Nephron progenitor cell (in vitro differentiated cells): ENCODE results near the gene HIRA.

Experiments
- DNase-seq: peaks from one replicate; pipeline ENCODE4 v3.0.0; 2021
- H3K27ac Mint-ChIP-seq: 2 replicates; pipeline ENCODE4 v1.8.0; 2021; ENCODE audit warnings: mild to moderate bottlenecking, moderate library complexity, mixed read lengths
- H3K27me3 Mint-ChIP-seq: 2 replicates; pipeline ENCODE4 v1.8.0; 2021; ENCODE audit warnings: mild to moderate bottlenecking, low read depth, mixed read lengths; ENCODE audit not compliant: poor library complexity
- H3K36me3 Mint-ChIP-seq: 2 replicates; pipeline ENCODE4 v1.8.0; 2021; ENCODE audit warnings: low read depth, mixed read lengths
- H3K4me1 Mint-ChIP-seq: 2 replicates; pipeline ENCODE4 v1.8.0; 2021; ENCODE audit warnings: mixed read lengths
- H3K4me3 Mint-ChIP-seq: 2 replicates; pipeline ENCODE4 v1.8.0; 2021; ENCODE audit warnings: mild to moderate bottlenecking, moderate library complexity, mixed read lengths
- H3K9me3 Mint-ChIP-seq: 2 replicates; pipeline ENCODE4 v1.8.0; 2021; ENCODE audit warnings: mild to moderate bottlenecking, moderate library complexity, mixed read lengths
- TF ChIP-seq, protein P1 (sequence below): fragments of 200-600 bp; sonication (generic); IDR thresholded peaks from 2 replicates; pipeline ENCODE4 v1.5.0; 2021; ENCODE audit warnings: antibody characterized with exemption

HIRA gene

DNA sequence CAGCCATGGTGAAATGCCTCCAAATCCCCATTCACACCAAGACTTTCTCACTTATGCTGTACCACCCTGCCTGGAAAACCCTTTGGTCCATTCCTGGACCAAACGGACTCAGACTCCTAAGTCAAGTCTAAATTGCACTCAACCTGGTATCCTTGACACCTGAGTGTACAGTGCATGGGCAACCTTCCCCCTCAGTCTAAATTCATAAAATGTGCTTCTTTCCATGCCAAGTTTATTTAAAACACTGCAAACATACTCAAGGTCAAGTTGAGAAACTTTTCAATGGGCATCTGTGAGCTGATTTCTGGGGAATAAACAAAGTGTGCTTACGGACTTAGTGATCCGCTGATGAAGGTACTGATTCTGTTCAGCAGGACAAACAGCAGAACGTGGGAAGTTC is 26.4 kb downstream of the HIRA start:
- peaks cover 2% of the 10 kb centered on the region for H3K27me3 Mint-ChIP-seq
- no peak for DNase-seq
- TF ChIP-seq, protein P1, sequence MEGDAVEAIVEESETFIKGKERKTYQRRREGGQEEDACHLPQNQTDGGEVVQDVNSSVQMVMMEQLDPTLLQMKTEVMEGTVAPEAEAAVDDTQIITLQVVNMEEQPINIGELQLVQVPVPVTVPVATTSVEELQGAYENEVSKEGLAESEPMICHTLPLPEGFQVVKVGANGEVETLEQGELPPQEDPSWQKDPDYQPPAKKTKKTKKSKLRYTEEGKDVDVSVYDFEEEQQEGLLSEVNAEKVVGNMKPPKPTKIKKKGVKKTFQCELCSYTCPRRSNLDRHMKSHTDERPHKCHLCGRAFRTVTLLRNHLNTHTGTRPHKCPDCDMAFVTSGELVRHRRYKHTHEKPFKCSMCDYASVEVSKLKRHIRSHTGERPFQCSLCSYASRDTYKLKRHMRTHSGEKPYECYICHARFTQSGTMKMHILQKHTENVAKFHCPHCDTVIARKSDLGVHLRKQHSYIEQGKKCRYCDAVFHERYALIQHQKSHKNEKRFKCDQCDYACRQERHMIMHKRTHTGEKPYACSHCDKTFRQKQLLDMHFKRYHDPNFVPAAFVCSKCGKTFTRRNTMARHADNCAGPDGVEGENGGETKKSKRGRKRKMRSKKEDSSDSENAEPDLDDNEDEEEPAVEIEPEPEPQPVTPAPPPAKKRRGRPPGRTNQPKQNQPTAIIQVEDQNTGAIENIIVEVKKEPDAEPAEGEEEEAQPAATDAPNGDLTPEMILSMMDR: no peak
- peaks cover 64% of the 10 kb centered on the region for H3K36me3 Mint-ChIP-seq
- no peak overlapping the region for H3K4me3 Mint-ChIP-seq
- no peak overlapping the region for H3K27ac Mint-ChIP-seq
- H3K9me3 Mint-ChIP-seq: no peaks in the 10 kb centered on the region
- H3K4me1 Mint-ChIP-seq: no peaks in the 10 kb centered on the region

DNA sequence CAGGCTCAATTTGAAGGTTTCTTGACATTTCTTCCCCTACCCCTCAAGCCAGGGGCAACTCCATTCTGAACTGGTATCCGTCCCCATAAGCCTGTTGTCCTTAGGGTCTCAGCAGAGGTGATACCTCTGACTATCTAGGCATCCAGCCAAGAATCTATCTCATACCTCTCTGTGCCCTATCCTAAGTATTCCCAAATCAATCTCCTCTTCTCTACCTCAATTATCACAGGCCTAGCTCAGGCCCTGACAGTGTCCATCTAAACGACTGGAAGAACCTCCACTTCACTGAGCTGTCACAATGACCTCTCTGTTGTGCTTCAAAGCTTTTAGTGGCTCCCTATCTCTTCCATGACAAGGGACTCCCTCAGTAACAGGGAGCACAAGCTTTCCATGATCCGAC is 26.9 kb downstream of the HIRA start:
- no peaks in the 10 kb centered on the region for H3K4me1 Mint-ChIP-seq
- H3K36me3 Mint-ChIP-seq: peaks cover 60% of the 10 kb centered on the region
- no peak for DNase-seq
- peaks cover 2% of the 10 kb centered on the region for H3K27me3 Mint-ChIP-seq
- no peak overlapping the region for H3K27ac Mint-ChIP-seq
- TF ChIP-seq, protein P1: no peak
- H3K9me3 Mint-ChIP-seq: no peaks in the 10 kb centered on the region
- H3K4me3 Mint-ChIP-seq: no peak overlapping the region

DNA sequence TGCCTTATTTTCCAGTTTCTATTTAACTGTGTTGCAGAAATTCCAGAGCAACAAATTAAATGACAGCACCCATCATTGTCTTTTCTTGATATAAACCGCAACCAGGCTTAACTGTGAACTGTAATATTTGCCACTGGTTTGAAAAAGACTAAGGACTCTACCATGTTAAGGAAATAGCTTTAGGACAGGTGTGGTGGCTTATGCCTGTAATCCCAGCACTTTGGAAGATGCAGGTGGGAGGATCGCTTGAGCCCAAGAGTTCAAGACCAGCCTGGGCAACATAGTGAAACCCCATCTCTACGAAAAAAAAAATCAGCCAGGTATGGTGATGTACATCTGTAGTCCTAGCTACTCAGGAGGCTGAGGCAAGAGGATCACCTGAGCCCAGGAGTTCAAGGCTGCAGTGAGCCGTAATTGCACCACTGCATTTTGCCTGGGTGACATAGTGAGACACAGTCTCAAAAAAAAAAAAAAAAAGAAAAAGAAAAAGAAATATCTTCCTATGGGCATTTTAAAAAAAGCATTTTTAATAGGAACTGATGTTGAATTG is 28.8 kb downstream of the HIRA start:
- TF ChIP-seq, protein P1: no peak
- Mint-ChIP-seq H3K4me1 (no peaks in the 10 kb centered on the region), H3K4me3 (no peak overlapping the region), H3K27ac (no peak overlapping the region), H3K9me3 (no peaks in the 10 kb centered on the region), H3K36me3 (peaks cover 51% of the 10 kb centered on the region), H3K27me3 (peaks cover 2% of the 10 kb centered on the region)
- no peak for DNase-seq

DNA sequence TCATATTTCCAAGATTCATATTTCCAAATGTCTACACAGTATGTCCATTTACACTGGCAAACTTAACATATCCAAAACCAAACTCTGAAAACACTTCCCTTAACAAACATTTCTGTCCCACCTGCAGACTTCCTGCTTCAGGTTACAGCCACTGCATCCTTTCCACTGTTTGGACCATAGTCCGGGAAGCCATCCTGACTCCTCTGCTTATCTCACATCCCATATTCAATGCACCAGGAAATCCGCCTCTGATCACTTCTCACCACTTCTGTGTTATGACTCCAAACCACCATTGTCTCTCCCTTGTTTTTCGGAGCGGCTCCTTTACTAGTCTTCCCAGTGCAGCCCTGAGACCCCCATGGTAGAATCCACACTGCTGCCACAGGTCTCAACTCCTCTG is 30.1 kb downstream of the HIRA start:
- no peak for DNase-seq
- TF ChIP-seq, protein P1: no peak
- Mint-ChIP-seq H3K36me3 (peaks cover 50% of the 10 kb centered on the region), H3K4me1 (no peaks in the 10 kb centered on the region), H3K27me3 (peaks cover 2% of the 10 kb centered on the region), H3K9me3 (no peaks in the 10 kb centered on the region), H3K27ac (peak overlapping the region; percentile 5), H3K4me3 (no peak overlapping the region)

DNA sequence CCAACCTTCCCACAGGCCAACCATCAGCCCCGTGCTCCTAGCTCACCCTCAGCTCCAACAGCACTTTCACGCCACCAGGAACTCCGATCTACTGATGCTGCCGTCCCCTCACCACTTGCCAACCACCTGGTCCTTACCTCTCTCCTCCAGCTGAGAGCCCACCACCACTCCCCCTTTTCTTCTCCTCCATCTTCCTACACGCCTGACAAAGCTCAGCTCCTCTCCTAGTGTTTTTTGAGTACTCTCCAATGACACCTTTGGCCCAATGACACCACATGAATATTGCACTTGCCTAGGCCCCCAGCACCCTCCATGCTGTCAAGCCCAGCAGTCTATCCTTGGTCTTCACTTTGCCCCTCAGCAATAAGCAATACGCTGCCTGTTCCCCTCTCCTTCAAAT is 30.7 kb downstream of the HIRA start:
- H3K4me3 Mint-ChIP-seq: no peak overlapping the region
- H3K9me3 Mint-ChIP-seq: no peaks in the 10 kb centered on the region
- H3K4me1 Mint-ChIP-seq: no peaks in the 10 kb centered on the region
- H3K27ac Mint-ChIP-seq: peak overlapping the region; percentile 79
- TF ChIP-seq, protein P1: no peak
- no peak for DNase-seq
- peaks cover 45% of the 10 kb centered on the region for H3K36me3 Mint-ChIP-seq
- peaks cover 2% of the 10 kb centered on the region for H3K27me3 Mint-ChIP-seq

DNA sequence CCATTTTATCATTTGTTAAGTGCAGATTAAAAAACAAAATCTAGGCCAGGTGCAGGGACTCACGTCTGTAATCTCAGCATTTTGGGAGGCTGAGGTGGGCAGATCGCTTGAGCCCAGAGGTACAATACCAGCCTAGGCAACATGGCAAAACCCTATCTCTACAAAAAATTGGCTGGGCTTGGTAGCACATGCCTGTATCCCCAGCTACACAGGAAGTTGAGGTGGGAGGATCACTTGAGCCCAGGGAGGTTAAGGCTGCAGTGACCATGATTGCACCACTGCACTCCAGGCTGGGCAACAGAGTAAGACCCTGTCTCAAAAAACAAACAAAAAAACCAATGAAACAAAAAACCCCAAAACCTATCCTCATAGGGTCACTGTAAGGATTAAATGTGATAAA is 32.9 kb downstream of the HIRA start:
- no peaks in the 10 kb centered on the region for H3K9me3 Mint-ChIP-seq
- H3K36me3 Mint-ChIP-seq: peaks cover 39% of the 10 kb centered on the region
- no peak for DNase-seq
- TF ChIP-seq, protein P1: no peak
- no peaks in the 10 kb centered on the region for H3K4me1 Mint-ChIP-seq
- no peak overlapping the region for H3K4me3 Mint-ChIP-seq
- peaks cover 2% of the 10 kb centered on the region for H3K27me3 Mint-ChIP-seq
- no peak overlapping the region for H3K27ac Mint-ChIP-seq
